NCI-H128 (cell line): Measurements from ENCODE around the gene MAGI2.
"Not testable (repeated sequence)": the region's sequence is repeated elsewhere in the genome, so short reads cannot be mapped to it uniquely, and the experiment has no call there.

Experiments used
- DNase-seq: peaks from one replicate; lab custom pipeline; 2025; ENCODE audit not compliant: unreplicated experiment; lab: John Stamatoyannopoulos, UW

Gene MAGI2

DNA sequence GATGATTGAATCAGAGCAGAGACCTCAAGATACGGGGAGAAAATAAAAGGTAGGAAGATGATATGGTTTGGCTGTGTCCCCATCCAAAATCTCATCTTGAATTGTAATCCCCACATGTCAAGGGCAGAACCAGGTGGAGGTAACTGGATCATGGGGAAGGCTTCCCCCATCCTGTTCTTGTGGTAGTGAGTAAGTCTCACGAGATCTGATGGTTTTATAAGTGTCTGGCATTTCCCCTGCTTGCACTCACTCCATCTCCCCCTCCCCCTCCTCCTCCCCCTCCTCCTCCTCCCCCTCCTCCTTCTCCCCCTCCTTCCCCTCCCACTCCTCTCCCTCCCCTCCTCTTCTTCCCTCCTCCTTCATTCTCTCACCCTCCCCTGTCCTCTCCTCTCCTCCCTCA is 950.2 kb downstream of the MAGI2 start:
- not testable (repeated sequence) for DNase-seq

- no peak for DNase-seq
Observed at GRCh38 chr7:78501064-78501463, 952.4 kb downstream of the MAGI2 start.

DNA sequence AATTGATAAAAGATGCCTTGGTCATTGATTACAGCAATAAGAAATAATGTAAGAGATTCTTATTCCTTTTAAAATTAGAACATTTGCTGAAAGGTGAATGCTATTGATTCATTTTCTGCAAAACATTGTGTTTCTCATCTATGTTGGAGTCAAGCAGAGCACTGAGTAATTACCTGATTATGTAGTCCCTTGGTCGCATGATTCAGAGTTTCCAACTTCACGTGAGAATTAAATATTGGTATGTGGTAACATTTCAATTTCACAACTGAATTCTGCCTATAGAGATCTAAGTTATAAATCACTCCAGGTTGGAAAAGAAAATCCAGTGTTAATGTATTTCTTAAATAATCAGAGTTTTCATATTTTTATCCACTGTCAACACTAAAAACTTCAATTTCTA is 953.5 kb downstream of the MAGI2 start:
- no peak for DNase-seq

DNA sequence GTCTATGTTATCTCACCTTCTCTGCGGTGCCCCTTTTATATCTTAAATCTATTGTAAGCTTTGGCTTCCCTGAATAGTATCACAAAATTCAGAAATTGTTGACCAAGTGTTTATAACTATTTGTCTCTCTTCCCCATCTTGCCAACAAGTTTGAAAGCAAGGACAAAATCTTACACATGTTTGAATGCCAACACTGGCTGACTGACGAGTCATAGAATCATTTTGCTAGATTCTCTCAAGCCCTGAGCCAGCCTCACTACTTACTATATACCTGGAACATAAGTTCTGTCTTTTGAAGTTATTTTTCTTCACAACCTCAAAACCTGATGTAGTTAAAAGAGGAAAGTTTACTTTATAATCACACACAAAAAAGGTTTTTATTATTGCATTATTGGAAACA is 954.2 kb downstream of the MAGI2 start:
- no peak for DNase-seq

GRCh38 chr7:78497728-78498427 is 955.6 kb downstream of the MAGI2 start:
- DNase-seq: no peak

DNA sequence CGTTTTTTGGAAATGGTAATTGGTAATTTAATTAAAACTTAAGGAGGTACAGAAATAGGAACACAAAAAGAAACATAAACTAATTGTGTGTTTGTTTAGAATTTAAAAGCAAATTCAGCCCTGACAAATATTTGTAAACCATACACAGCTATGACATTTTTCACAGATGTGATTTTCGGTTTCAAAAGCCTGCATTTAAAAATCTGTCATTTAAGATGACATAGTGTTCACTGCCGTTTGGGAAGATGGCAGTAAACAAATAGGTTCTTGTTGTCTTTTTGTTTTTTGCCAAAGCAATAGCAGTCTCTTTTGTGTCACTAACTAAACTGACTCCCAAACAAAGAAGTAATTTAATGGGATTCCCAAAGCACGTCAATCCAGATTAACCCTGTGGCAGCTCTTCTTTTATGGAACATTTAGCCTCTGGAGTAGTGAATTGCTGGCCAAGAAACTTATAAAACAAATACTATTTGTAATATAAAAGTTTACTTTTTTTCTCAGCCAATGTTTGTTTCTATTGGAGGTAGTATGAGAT is 957.3 kb downstream of the MAGI2 start:
- DNase-seq: no peak

- no peak for DNase-seq
Observed at GRCh38 chr7:78493401-78493800, 960.1 kb downstream of the MAGI2 start.

- DNase-seq: no peak
Observed at GRCh38 chr7:78492146-78492545, 961.3 kb downstream of the MAGI2 start.

DNA sequence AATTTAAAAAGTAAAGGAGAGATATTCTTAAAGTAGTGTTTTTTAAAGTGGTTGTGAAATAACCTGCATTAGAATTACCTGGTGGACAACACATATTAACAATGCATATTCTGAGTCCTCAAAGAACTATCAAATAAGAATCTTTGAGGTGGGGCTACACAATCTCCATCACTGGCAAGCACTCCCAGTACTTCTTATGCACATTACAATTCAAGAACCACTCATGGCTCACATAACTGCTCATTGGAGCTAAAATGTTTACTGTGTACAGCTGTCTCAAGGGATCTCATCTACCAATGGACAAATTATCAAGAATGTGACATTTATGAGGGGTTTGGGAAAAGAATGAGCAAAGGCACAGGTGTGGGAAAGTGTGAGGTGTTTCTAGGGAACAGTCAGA is 962.9 kb downstream of the MAGI2 start:
- DNase-seq: no peak

DNA sequence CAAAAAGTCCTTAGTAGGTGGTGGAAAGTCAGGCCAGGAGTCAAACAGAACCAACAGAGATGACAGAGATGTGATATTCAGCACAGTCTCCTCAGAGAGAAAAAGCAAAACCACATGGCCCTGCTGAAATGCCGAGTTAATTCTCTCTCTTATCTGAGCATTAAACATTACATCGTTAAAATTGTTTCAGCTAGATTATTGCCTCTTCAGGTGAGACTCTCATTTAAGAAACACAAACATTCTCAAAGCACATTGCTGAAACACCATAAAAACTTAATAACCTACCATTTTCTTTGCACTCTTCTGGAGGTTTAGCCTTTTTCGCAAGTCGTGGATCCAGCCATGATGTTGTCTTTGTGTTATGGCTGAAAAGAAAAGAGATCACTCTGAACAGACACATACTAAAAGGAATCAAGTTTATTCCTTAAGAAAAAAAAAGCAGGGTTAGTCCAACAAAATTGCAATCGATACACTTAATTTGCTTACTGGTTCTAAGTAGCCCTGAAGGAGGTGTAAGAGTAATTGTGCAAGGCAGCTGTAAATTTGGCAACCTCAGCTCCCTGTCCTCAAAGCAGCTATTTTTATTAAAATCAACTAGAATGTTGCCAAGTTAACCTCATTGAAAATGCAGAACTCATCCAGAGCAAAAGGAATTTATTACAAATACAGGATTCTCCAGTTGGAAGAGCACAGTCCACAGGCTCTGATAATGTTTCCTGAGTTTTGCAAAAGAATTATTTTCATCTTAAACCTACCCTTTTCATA is 963.8 kb downstream of the MAGI2 start:
- DNase-seq: no peak

GRCh38 chr7:78487464-78487863 is 966.0 kb downstream of the MAGI2 start:
- DNase-seq: no peak

DNA sequence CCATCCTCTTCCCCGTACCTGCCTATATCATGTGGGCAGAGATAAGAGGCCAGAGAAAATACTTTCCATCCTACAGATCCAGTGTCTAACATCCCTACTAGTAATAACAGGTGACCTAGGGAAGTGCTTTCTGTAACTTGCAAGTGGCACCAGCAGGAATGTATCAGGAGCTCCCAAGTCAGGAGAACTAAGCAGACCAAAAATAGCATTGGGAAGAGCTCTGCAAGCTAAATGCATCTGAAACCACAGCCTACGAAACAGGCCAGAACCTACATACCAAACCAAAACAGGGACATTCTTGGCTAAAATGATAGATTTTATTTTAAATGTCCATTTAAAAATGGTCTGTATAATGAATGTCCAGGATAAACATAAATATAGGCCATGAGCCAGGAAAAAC is 974.1 kb downstream of the MAGI2 start:
- no peak for DNase-seq

- no peak for DNase-seq
Observed at GRCh38 chr7:78476851-78477405, 976.5 kb downstream of the MAGI2 start.

- DNase-seq: no peak
Observed at GRCh38 chr7:78473571-78474301, 979.7 kb downstream of the MAGI2 start.

GRCh38 chr7:78473021-78473420 is 980.4 kb downstream of the MAGI2 start:
- DNase-seq: no peak

DNA sequence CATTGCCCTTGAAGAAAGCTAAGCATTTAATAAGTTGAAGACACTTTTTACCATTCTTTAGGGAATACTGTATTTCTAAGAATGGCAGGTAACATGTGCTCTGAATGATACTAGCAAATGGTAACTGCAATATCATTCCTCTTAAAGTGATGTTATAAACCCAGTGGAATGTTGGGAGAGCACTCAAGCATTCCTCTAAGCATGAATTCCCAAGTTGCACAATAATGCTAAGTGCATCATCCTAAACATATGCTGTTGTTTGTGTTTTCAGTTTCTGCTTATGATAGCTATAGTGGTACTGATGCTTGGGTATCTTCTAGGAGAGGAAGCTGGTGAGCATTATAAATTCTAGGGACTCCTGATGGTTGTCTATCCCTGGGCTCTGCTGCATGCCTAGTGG is 980.9 kb downstream of the MAGI2 start:
- DNase-seq: no peak

- no peak for DNase-seq
Observed at GRCh38 chr7:78465894-78466293, 987.6 kb downstream of the MAGI2 start.

- no peak for DNase-seq
Observed at GRCh38 chr7:78463039-78463438, 990.4 kb downstream of the MAGI2 start.

- DNase-seq: no peak
Observed at GRCh38 chr7:78450706-78451105, 1002.8 kb downstream of the MAGI2 start.

- no peak for DNase-seq
Observed at GRCh38 chr7:78448911-78449310, 1004.6 kb downstream of the MAGI2 start.

- no peak for DNase-seq
Observed at GRCh38 chr7:78444267-78444666, 1009.2 kb downstream of the MAGI2 start.
